SU-DHL-6 (cell line): ENCODE results near the gene EIF1.

Experiments used
- EZH2phosphoT487 ChIP-seq: fragments of 200-600 bp; sonication (generic), shearing (Covaris generic); conservative IDR thresholded peaks from 2 replicates; pipeline ENCODE4 v1.6.1; 2018; ENCODE audit warnings: mild to moderate bottlenecking, antibody characterized with exemption, low read length, moderate library complexity, mixed read lengths
- TF ChIP-seq, protein P1 (sequence below): fragments of 200-600 bp; sonication (generic); IDR thresholded peaks from one replicate; pipeline ENCODE4 v1.5.1; 2017; ENCODE audit warnings: antibody characterized with exemption, mild to moderate bottlenecking, low read length, moderate library complexity; ENCODE audit not compliant: insufficient read depth, poor library complexity, severe bottlenecking

DNA sequence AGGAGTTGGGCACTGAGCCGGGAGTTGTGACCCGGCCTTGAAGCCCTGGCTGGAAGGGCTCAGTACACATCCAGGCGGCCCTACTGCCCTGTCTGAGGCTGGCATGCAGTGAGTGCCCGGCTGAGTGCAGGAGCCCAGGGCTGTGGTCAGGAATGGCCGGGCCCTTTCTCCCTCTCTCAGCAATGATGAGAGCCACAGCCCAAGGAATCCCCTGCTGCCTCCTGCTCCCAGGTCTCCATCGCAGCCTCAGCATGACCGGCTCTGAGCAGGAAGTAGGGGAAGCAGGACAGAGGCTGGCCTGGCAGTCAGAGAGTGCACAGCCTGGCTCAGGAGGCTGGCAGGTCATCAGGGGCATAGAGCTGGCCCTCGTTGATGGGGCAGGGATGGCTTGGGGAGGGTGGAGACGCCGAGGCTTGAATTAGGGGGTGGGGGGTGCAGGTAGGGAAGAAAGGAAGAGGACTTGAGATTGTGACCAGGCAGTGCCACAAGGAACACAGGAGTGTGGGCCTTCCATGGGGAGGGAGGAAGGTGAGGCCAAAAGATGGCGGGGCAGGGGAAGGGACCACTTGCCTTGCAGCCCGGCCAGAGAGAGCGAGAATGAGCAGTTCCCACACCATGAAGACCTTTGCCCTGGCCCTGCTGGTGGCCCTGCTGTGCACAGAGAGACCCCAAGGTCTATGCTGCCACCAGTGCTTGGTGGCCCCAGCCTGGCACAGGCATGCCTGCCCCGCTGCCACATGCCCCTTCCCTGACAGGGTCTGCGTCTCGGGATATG is 32.2 kb upstream of the EIF1 start:
- TF ChIP-seq, protein P1, sequence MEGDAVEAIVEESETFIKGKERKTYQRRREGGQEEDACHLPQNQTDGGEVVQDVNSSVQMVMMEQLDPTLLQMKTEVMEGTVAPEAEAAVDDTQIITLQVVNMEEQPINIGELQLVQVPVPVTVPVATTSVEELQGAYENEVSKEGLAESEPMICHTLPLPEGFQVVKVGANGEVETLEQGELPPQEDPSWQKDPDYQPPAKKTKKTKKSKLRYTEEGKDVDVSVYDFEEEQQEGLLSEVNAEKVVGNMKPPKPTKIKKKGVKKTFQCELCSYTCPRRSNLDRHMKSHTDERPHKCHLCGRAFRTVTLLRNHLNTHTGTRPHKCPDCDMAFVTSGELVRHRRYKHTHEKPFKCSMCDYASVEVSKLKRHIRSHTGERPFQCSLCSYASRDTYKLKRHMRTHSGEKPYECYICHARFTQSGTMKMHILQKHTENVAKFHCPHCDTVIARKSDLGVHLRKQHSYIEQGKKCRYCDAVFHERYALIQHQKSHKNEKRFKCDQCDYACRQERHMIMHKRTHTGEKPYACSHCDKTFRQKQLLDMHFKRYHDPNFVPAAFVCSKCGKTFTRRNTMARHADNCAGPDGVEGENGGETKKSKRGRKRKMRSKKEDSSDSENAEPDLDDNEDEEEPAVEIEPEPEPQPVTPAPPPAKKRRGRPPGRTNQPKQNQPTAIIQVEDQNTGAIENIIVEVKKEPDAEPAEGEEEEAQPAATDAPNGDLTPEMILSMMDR, result no peak
- TF ChIP-seq EZH2phosphoT487, result no peak
